Mesenchymal stem cell (in vitro differentiated cells and primary cell): ENCODE data around the gene FBXO21.

Source experiments
- DNase-seq: peaks from one replicate; pipeline ENCODE4 v3.0.0-alpha.2; 2013
- H2AFZ ChIP-seq: one replicate; pipeline ENCODE4 v1.6.1; 2013; ENCODE audit warnings: low read depth, mild to moderate bottlenecking, control low read depth, inconsistent platforms, low read length, moderate library complexity
- H2AK5ac ChIP-seq: 2 replicates; pipeline ENCODE4 v1.6.1; 2013; ENCODE audit warnings: low read length, moderate library complexity, mild to moderate bottlenecking, inconsistent platforms; ENCODE audit not compliant: severe bottlenecking
- H2BK120ac ChIP-seq: one replicate; pipeline ENCODE4 v1.6.1; 2013; ENCODE audit warnings: low read depth, mild to moderate bottlenecking, inconsistent platforms, low read length, moderate library complexity
- H2BK12ac ChIP-seq, 2 experiments: one replicate each; pipeline ENCODE4 v1.6.1; 2013; ENCODE audit warnings: inconsistent platforms in 2 of 2, low read length in 2 of 2, mild to moderate bottlenecking in 2 of 2, moderate library complexity in 2 of 2, control low read depth in 1 of 2
- H2BK15ac ChIP-seq: one replicate; pipeline ENCODE4 v1.6.1; 2013; ENCODE audit warnings: mild to moderate bottlenecking, low read depth, inconsistent platforms; ENCODE audit not compliant: poor library complexity, severe bottlenecking
- H2BK5ac ChIP-seq: 2 replicates; pipeline ENCODE4 v1.6.1; 2013; ENCODE audit warnings: low read depth, mild to moderate bottlenecking, low read length, control low read depth, inconsistent platforms; ENCODE audit not compliant: poor library complexity, severe bottlenecking
- H3K14ac ChIP-seq, 2 experiments: one replicate each; pipeline ENCODE4 v1.6.1; 2013; ENCODE audit warnings: inconsistent platforms in 2 of 2, low read length in 2 of 2, control low read depth in 1 of 2, mild to moderate bottlenecking in 1 of 2, moderate library complexity in 1 of 2
- H3K18ac ChIP-seq, 2 experiments: one replicate each; pipeline ENCODE4 v1.6.1; 2013; ENCODE audit warnings: inconsistent platforms in 2 of 2, low read length in 2 of 2, control low read depth in 1 of 2, low read depth in 1 of 2, mild to moderate bottlenecking in 1 of 2
- H3K23ac ChIP-seq, 2 experiments: one replicate each; pipeline ENCODE4 v1.6.1; 2013; ENCODE audit warnings: inconsistent platforms in 2 of 2, low read length in 2 of 2, mild to moderate bottlenecking in 2 of 2, moderate library complexity in 2 of 2, control low read depth in 1 of 2
- H3K27ac ChIP-seq: 2 replicates; pipeline ENCODE4 v1.5.1; 2013; ENCODE audit warnings: mild to moderate bottlenecking, moderate library complexity, low read length, control low read depth, inconsistent platforms; ENCODE audit not compliant: poor library complexity, severe bottlenecking
- H3K27me3 ChIP-seq, 2 experiments: 2 replicates each; pipeline versions ENCODE4 v1.6.1 to v1.7.0; 2013; ENCODE audit warnings: low read length in 2 of 2, mild to moderate bottlenecking in 2 of 2, moderate library complexity in 2 of 2, control low read depth in 1 of 2, inconsistent platforms in 1 of 2; ENCODE audit not compliant: control insufficient read depth in 1 of 2, insufficient read depth in 1 of 2
- H3K36me3 ChIP-seq, 2 experiments: 2 replicates each; pipeline versions ENCODE4 v1.6.1 to v1.7.0; 2013; ENCODE audit warnings: low read length in 2 of 2, control low read depth in 1 of 2, inconsistent platforms in 1 of 2, low read depth in 1 of 2, mild to moderate bottlenecking in 1 of 2; ENCODE audit not compliant: insufficient read depth in 2 of 2, control insufficient read depth in 1 of 2
- H3K4ac ChIP-seq, 2 experiments: one replicate each; pipeline ENCODE4 v1.6.1; 2013; ENCODE audit warnings: inconsistent platforms in 2 of 2, low read length in 2 of 2, mild to moderate bottlenecking in 2 of 2, moderate library complexity in 2 of 2, control low read depth in 1 of 2, low read depth in 1 of 2
- H3K4me1 ChIP-seq: 2 replicates; pipeline ENCODE4 v1.6.1; 2013; ENCODE audit warnings: low read depth, low read length, control low read depth; ENCODE audit not compliant: control insufficient read depth, insufficient read depth
- H3K4me2 ChIP-seq: 2 replicates; pipeline ENCODE4 v1.6.1; 2013; ENCODE audit warnings: low read length, mild to moderate bottlenecking, inconsistent platforms; ENCODE audit not compliant: poor library complexity, severe bottlenecking
- H3K4me3 ChIP-seq, 2 experiments: 2 replicates each; pipeline versions ENCODE4 v1.5.1 to v1.7.0; 2013; ENCODE audit warnings: low read length in 2 of 2, mild to moderate bottlenecking in 2 of 2, control low read depth in 1 of 2, low read depth in 1 of 2; ENCODE audit not compliant: insufficient read depth in 1 of 2
- H3K79me1 ChIP-seq: replicated peaks from 2 replicates; pipeline ENCODE4 v1.6.1; 2013; ENCODE audit warnings: mild to moderate bottlenecking, control low read depth, low read length, inconsistent platforms; ENCODE audit not compliant: poor library complexity, severe bottlenecking
- H3K9ac ChIP-seq: 2 replicates; pipeline ENCODE4 v1.7.0; 2013; ENCODE audit warnings: mild to moderate bottlenecking, low read length, moderate library complexity
- H3K9me3 ChIP-seq: 2 replicates; pipeline ENCODE4 v1.7.0; 2013; ENCODE audit warnings: mild to moderate bottlenecking, low read length; ENCODE audit not compliant: control insufficient read depth
- H4K8ac ChIP-seq: one replicate; pipeline ENCODE4 v1.6.1; 2013; ENCODE audit warnings: inconsistent platforms, mild to moderate bottlenecking, low read length, moderate library complexity
- H4K91ac ChIP-seq: one replicate; pipeline ENCODE4 v1.6.1; 2013; ENCODE audit warnings: mild to moderate bottlenecking, low read length, inconsistent platforms
- WGBS: methylation state at CpG from one replicate; pipeline ENCODE4 v1.1.7; 2013; ENCODE audit warnings: mixed read lengths; 5-methylcytosine and 5-hydroxymethylcytosine counted together

FBXO21 gene

GRCh38 chr12:117189725-117190209 is 503 bp downstream of the FBXO21 start:
- peaks cover 12% of the 10 kb centered on the region for H3K4me1 ChIP-seq
- H2BK120ac ChIP-seq = peak overlapping the region; percentile 45
- peak overlapping the region; percentile 84 for H2BK15ac ChIP-seq
- 1% methylated on average over 19 of the region's 52 CpGs for WGBS
- H3K79me1 ChIP-seq = peaks cover 13% of the 10 kb centered on the region
- no peak overlapping the region for H3K27ac ChIP-seq
- H3K9ac ChIP-seq = peak overlapping the region; percentile 90
- H4K91ac ChIP-seq = no peak overlapping the region
- peak overlapping the region; percentile 90 to 99 for H3K4me3 ChIP-seq
- peak overlapping the region; percentile 93 for H4K8ac ChIP-seq
- H3K18ac ChIP-seq = peak overlapping the region; percentile 91 to 98
- peaks cover 2 to 17% of the 10 kb centered on the region in 2 experiments for H3K36me3 ChIP-seq
- H2AK5ac ChIP-seq = no peak overlapping the region
- peak overlapping the region in 1 of 2 experiments; percentile 93 for H3K4ac ChIP-seq
- no peak overlapping the region for H2BK12ac ChIP-seq
- H3K4me2 ChIP-seq = peak overlapping the region; percentile 91
- peak; percentile 52 for DNase-seq
- H3K23ac ChIP-seq = peak overlapping the region in 1 of 2 experiments; percentile 99
- no peak overlapping the region for H2BK5ac ChIP-seq
- H3K27me3 ChIP-seq = peaks cover 0 to 15% of the 10 kb centered on the region in 2 experiments
- no peaks in the 10 kb centered on the region for H3K9me3 ChIP-seq
- H2AFZ ChIP-seq = peak overlapping the region; percentile 95
- peak overlapping the region in 1 of 2 experiments; percentile 99 for H3K14ac ChIP-seq

- H3K4me2 ChIP-seq = peak overlapping the region; percentile 91
- peak overlapping the region; percentile 28 for H4K8ac ChIP-seq
- H3K27ac ChIP-seq = no peak overlapping the region
- H3K4me1 ChIP-seq = peaks cover 12% of the 10 kb centered on the region
- H3K4ac ChIP-seq = peak overlapping the region in 1 of 2 experiments; percentile 93
- peak overlapping the region in 1 of 2 experiments; percentile 27 for H3K23ac ChIP-seq
- no peak overlapping the region for H2BK120ac ChIP-seq
- no peak overlapping the region for H3K14ac ChIP-seq
- H2BK5ac ChIP-seq = no peak overlapping the region
- no peak overlapping the region for H2AK5ac ChIP-seq
- peak; percentile 71 for DNase-seq
- H2BK15ac ChIP-seq = no peak overlapping the region
- no peak overlapping the region for H2AFZ ChIP-seq
- 13% methylated on average over 21 of the region's 25 CpGs for WGBS
- no peaks in the 10 kb centered on the region for H3K9me3 ChIP-seq
- H3K27me3 ChIP-seq = peaks cover 0 to 15% of the 10 kb centered on the region in 2 experiments
- H4K91ac ChIP-seq = no peak overlapping the region
- no peak overlapping the region for H2BK12ac ChIP-seq
- H3K18ac ChIP-seq = peak overlapping the region in 1 of 2 experiments; percentile 98
- H3K36me3 ChIP-seq = peaks cover 6 to 24% of the 10 kb centered on the region in 2 experiments
- peak overlapping the region; percentile 90 to 99 for H3K4me3 ChIP-seq
- peaks cover 17% of the 10 kb centered on the region for H3K79me1 ChIP-seq
- H3K9ac ChIP-seq = peak overlapping the region; percentile 90
Measured at GRCh38 chr12:117188961-117189724, 1.1 kb downstream of the FBXO21 start.

- no peak overlapping the region for H4K91ac ChIP-seq
Measured at GRCh38 chr12:117188121-117188665, 2.1 kb downstream of the FBXO21 start.

GRCh38 chr12:117187421-117187820 is 2.8 kb downstream of the FBXO21 start:
- Histone ChIP-seq H3K4me3 (no peak overlapping the region), H3K27me3 (peaks cover 0 to 11% of the 10 kb centered on the region in 2 experiments), H4K8ac (no peak overlapping the region), H2AFZ (no peak overlapping the region), H2AK5ac (no peak overlapping the region), H2BK5ac (no peak overlapping the region), H3K4ac (no peak overlapping the region), H3K9me3 (no peaks in the 10 kb centered on the region), H3K14ac (no peak overlapping the region), H3K4me1 (peaks cover 12% of the 10 kb centered on the region), H3K23ac (no peak overlapping the region), H4K91ac (no peak overlapping the region), H2BK12ac (no peak overlapping the region), H2BK15ac (no peak overlapping the region), H3K9ac (no peak overlapping the region), H3K18ac (no peak overlapping the region), H3K79me1 (peaks cover 18% of the 10 kb centered on the region), H3K36me3 (peaks cover 11 to 37% of the 10 kb centered on the region in 2 experiments), H3K27ac (no peak overlapping the region), H3K4me2 (no peak overlapping the region), H2BK120ac (no peak overlapping the region)
- 93% methylated on average over 3 of the region's 4 CpGs for WGBS
- peak; percentile 35 for DNase-seq

More at GRCh38 chr12:117188121-117188665, 2.1 kb downstream of the FBXO21 start:
- no peak overlapping the region for H2BK15ac ChIP-seq
- no peak overlapping the region for H3K4me2 ChIP-seq
- H3K9ac ChIP-seq = peak overlapping the region; percentile 90
- DNase-seq = peak; percentile 22
- no peak overlapping the region for H4K8ac ChIP-seq
- 92% methylated on average over 12 of the region's 12 CpGs for WGBS
- H3K9me3 ChIP-seq = no peaks in the 10 kb centered on the region
- H3K23ac ChIP-seq = no peak overlapping the region
- H3K4me3 ChIP-seq = peak overlapping the region in 1 of 2 experiments; percentile 90
- no peak overlapping the region for H2BK120ac ChIP-seq
- no peak overlapping the region for H3K18ac ChIP-seq
- H3K36me3 ChIP-seq = peaks cover 6 to 32% of the 10 kb centered on the region in 2 experiments
- H2BK5ac ChIP-seq = no peak overlapping the region
- H3K4me1 ChIP-seq = peaks cover 12% of the 10 kb centered on the region
- H3K27me3 ChIP-seq = peaks cover 0 to 11% of the 10 kb centered on the region in 2 experiments
- no peak overlapping the region for H3K27ac ChIP-seq
- H2AFZ ChIP-seq = no peak overlapping the region
- H2AK5ac ChIP-seq = no peak overlapping the region
- peaks cover 17% of the 10 kb centered on the region for H3K79me1 ChIP-seq
- H3K4ac ChIP-seq = no peak overlapping the region
- H3K14ac ChIP-seq = no peak overlapping the region
- H2BK12ac ChIP-seq = no peak overlapping the region
